IMR-90 (cell line): ENCODE data around the gene CFAP221. TPM values are rescaled to one million over a fixed set of nuclear protein-coding genes. Genes with fewer than 3 reads are reported as not detected.

Experiments
- ATAC-seq: fragments of 200-7000 bp; cut with Tn5 transposase; 2 replicates; pipeline ENCODE4 v1.9.1; 2020; ENCODE audit warnings: low read depth, mild to moderate bottlenecking, moderate library complexity
- BruUV-seq: library from RNA; stranded (reverse); fragments of 400-500 nt; replicated peaks from 2 replicates; lab custom pipeline; 2021; lab: Mats Ljungman, UMichigan
- CTCF ChIA-PET: fragments of 300-600 bp; formaldehyde crosslinking; extraction: SDS; loops from one replicate; lab custom pipeline; 2021; ENCODE audit warnings: antibody characterized with exemption; lab: Yijun Ruan, JAX
- POLR2A ChIA-PET: fragments of 300-600 bp; sonication (Branson Sonifier 250); formaldehyde crosslinking; loops from one replicate; lab custom pipeline; 2022; ENCODE audit warnings: antibody characterized with exemption; ENCODE audit not compliant: unreplicated experiment; lab: Charles Lee
- DNase-seq: peaks from one replicate; pipeline ENCODE4 v3.0.0; 2013
- H2AFZ ChIP-seq: replicated peaks from 2 replicates; pipeline ENCODE3; 2013; ENCODE audit warnings: low read length, mild to moderate bottlenecking; ENCODE audit not compliant: poor library complexity
- H2AK5ac ChIP-seq: 2 replicates; pipeline ENCODE4 v1.6.1; 2013; ENCODE audit warnings: low read depth, low read length, inconsistent platforms
- H2AK9ac ChIP-seq: replicated peaks from 2 replicates; pipeline ENCODE3; 2013; ENCODE audit warnings: mild to moderate bottlenecking, low read depth, low read length, moderate library complexity; ENCODE audit not compliant: poor library complexity
- H2BK120ac ChIP-seq: 2 replicates; pipeline ENCODE4 v1.6.1; 2013; ENCODE audit warnings: low read depth, low read length, inconsistent platforms
- H2BK15ac ChIP-seq: 3 replicates; pipeline ENCODE4 v1.6.1; 2013; ENCODE audit warnings: low read depth, low read length, inconsistent platforms
- H2BK20ac ChIP-seq: 2 replicates; pipeline ENCODE4 v1.6.1; 2013; ENCODE audit warnings: low read depth, mild to moderate bottlenecking, inconsistent platforms, low read length, moderate library complexity
- H2BK5ac ChIP-seq: 2 replicates; pipeline ENCODE4 v1.6.1; 2013; ENCODE audit warnings: mild to moderate bottlenecking, low read depth, low read length, inconsistent platforms; ENCODE audit not compliant: poor library complexity, severe bottlenecking
- H3K14ac ChIP-seq: replicated peaks from 2 replicates; pipeline ENCODE4 v1.6.1; 2013; ENCODE audit warnings: low read depth, low read length, inconsistent platforms
- H3K18ac ChIP-seq: 2 replicates; pipeline ENCODE4 v1.6.1; 2013; ENCODE audit warnings: low read depth, low read length, control low read depth
- H3K23ac ChIP-seq: 2 replicates; pipeline ENCODE4 v1.6.1; 2013; ENCODE audit warnings: low read depth, low read length, inconsistent platforms
- H3K27ac ChIP-seq: 2 replicates; pipeline ENCODE4 v1.5.1; 2013; ENCODE audit warnings: mild to moderate bottlenecking, control low read depth, low read length; ENCODE audit not compliant: insufficient read depth
- H3K27me3 ChIP-seq: 2 replicates; pipeline ENCODE4 v1.6.1; 2013; ENCODE audit warnings: low read length; ENCODE audit not compliant: control insufficient read depth, insufficient read depth
- H3K36me3 ChIP-seq: 2 replicates; pipeline ENCODE4 v1.6.1; 2013; ENCODE audit warnings: low read length, mixed read lengths; ENCODE audit not compliant: control insufficient read depth, insufficient read depth
- H3K4ac ChIP-seq: 2 replicates; pipeline ENCODE4 v1.6.1; 2013; ENCODE audit warnings: low read depth, low read length, inconsistent platforms
- H3K4me1 ChIP-seq: 2 replicates; pipeline ENCODE4 v1.6.1; 2013; ENCODE audit warnings: low read length, mixed read lengths; ENCODE audit not compliant: control insufficient read depth, insufficient read depth
- H3K4me2 ChIP-seq: 2 replicates; pipeline ENCODE4 v1.6.1; 2013; ENCODE audit warnings: low read depth, mild to moderate bottlenecking, control low read depth, low read length, moderate library complexity
- H3K4me3 ChIP-seq: 2 replicates; pipeline ENCODE4 v1.5.1; 2013; ENCODE audit warnings: low read depth, mild to moderate bottlenecking, control low read depth, low read length, moderate library complexity; ENCODE audit not compliant: insufficient read depth
- H3K56ac ChIP-seq: 2 replicates; pipeline ENCODE4 v1.6.1; 2013; ENCODE audit warnings: low read length, inconsistent platforms; ENCODE audit not compliant: insufficient read depth; ENCODE audit errors: extremely low read depth
- H3K79me1 ChIP-seq, 2 experiments: 2 replicates each; pipeline ENCODE4 v1.6.1; 2013; ENCODE audit warnings: low read length in 2 of 2, inconsistent platforms in 1 of 2, low read depth in 1 of 2
- H3K9ac ChIP-seq: 2 replicates; pipeline ENCODE4 v1.6.1; 2013; ENCODE audit warnings: low read depth, low read length, control low read depth
- H3K9me1 ChIP-seq: 2 replicates; pipeline ENCODE4 v1.6.1; 2013; ENCODE audit warnings: low read length, inconsistent platforms; ENCODE audit not compliant: insufficient read depth
- H3K9me3 ChIP-seq: 2 replicates; pipeline ENCODE4 v1.6.1; 2013; ENCODE audit warnings: low read length; ENCODE audit not compliant: control insufficient read depth, insufficient read depth
- H4K20me1 ChIP-seq: 2 replicates; pipeline ENCODE4 v1.6.1; 2013; ENCODE audit warnings: low read length, inconsistent platforms; ENCODE audit not compliant: insufficient read depth
- H4K5ac ChIP-seq: 2 replicates; pipeline ENCODE4 v1.6.1; 2013; ENCODE audit warnings: mild to moderate bottlenecking, low read depth, low read length, control low read depth
- H4K8ac ChIP-seq, 2 experiments: 2 replicates each; pipeline ENCODE4 v1.6.1; 2013; ENCODE audit warnings: low read depth in 2 of 2, low read length in 2 of 2, control low read depth in 1 of 2, inconsistent platforms in 1 of 2
- H4K91ac ChIP-seq: 2 replicates; pipeline ENCODE4 v1.6.1; 2013; ENCODE audit warnings: low read depth, low read length, inconsistent platforms; ENCODE audit not compliant: insufficient read depth
- BHLHE40 ChIP-seq: fragments of 150-350 bp; IDR thresholded peaks from 2 replicates; pipeline ENCODE4 v1.6.1; 2016; ENCODE audit warnings: mild to moderate bottlenecking, low read depth, low read length
- CEBPB ChIP-seq: IDR thresholded peaks from 2 replicates; pipeline ENCODE4 v1.6.1; 2012; ENCODE audit warnings: low read depth, low read length, improper control_type of control experiment
- CHD1 ChIP-seq: IDR thresholded peaks from 2 replicates; pipeline ENCODE4 v1.6.1; 2012; ENCODE audit warnings: low read depth, low read length, improper control_type of control experiment
- CTCF ChIP-seq: conservative IDR thresholded peaks from 2 replicates; pipeline ENCODE4 v1.5.1; 2012; ENCODE audit warnings: mild to moderate bottlenecking, low read depth, low read length, improper control_type of control experiment
- ELK1 ChIP-seq: fragments of 150-350 bp; IDR thresholded peaks from 2 replicates; pipeline ENCODE4 v1.6.1; 2016; ENCODE audit warnings: low read depth, mild to moderate bottlenecking, low read length, moderate library complexity, borderline replicate concordance
- FOS ChIP-seq: fragments of 150-350 bp; IDR thresholded peaks from 2 replicates; pipeline ENCODE4 v1.6.1; 2016; ENCODE audit warnings: low read depth, low read length
- MAFK ChIP-seq: IDR thresholded peaks from 2 replicates; pipeline ENCODE4 v1.6.1; 2012; ENCODE audit warnings: low read depth, low read length, improper control_type of control experiment
- MAZ ChIP-seq: IDR thresholded peaks from 2 replicates; pipeline ENCODE4 v1.6.1; 2012; ENCODE audit warnings: low read depth, mild to moderate bottlenecking, low read length, improper control_type of control experiment, moderate library complexity, borderline replicate concordance
- MXI1 ChIP-seq: IDR thresholded peaks from 2 replicates; pipeline ENCODE4 v1.6.1; 2012; ENCODE audit warnings: low read depth, mild to moderate bottlenecking, low read length, moderate library complexity, borderline replicate concordance
- NFE2L2 ChIP-seq: fragments of 150-350 bp; IDR thresholded peaks from 2 replicates; pipeline ENCODE4 v1.6.1; 2016; ENCODE audit warnings: low read depth, mild to moderate bottlenecking, low read length
- POLR2A ChIP-seq: IDR thresholded peaks from 2 replicates; pipeline ENCODE4 v1.6.1; 2012; ENCODE audit warnings: mild to moderate bottlenecking, low read depth, low read length
- RAD21 ChIP-seq: IDR thresholded peaks from 2 replicates; pipeline ENCODE4 v1.6.1; 2012; ENCODE audit warnings: low read length, improper control_type of control experiment
- RCOR1 ChIP-seq: IDR thresholded peaks from 2 replicates; pipeline ENCODE4 v1.6.1; 2012; ENCODE audit warnings: mild to moderate bottlenecking, low read length, improper control_type of control experiment; ENCODE audit not compliant: insufficient replicate concordance
- RFX5 ChIP-seq: IDR thresholded peaks from 2 replicates; pipeline ENCODE4 v1.8.0; 2012; ENCODE audit warnings: low read depth, mild to moderate bottlenecking, low read length, moderate library complexity
- SMC3 ChIP-seq: fragments of 150-350 bp; IDR thresholded peaks from 2 replicates; pipeline ENCODE4 v1.6.1; 2016; ENCODE audit warnings: low read depth, mild to moderate bottlenecking, antibody characterized with exemption, low read length, moderate library complexity
- USF2 ChIP-seq: fragments of 150-350 bp; IDR thresholded peaks from 2 replicates; pipeline ENCODE4 v1.6.1; 2017; ENCODE audit warnings: mild to moderate bottlenecking, antibody characterized with exemption, low read length, low read depth
- WGBS, 2 experiments: methylation state at CpG; one replicate each; pipeline versions ENCODE4 v1.1.5 to v1.1.7; 2013; ENCODE audit warnings: missing lambda C conversion rate in 2 of 2; ENCODE audit not compliant: insufficient read length in 1 of 2; ENCODE audit errors: extremely low coverage in 2 of 2; 5-methylcytosine and 5-hydroxymethylcytosine counted together
- dilution Hi-C: fragments of 300-500 bp; cut with HindIII; formaldehyde crosslinking; loops from one replicate; pipeline ENCODE4 v1.14.3; 2018; ENCODE audit warnings: low sequenced_read_pairs; ENCODE audit not compliant: unreplicated experiment
- in situ Hi-C: fragments of 300-500 bp; cut with MboI; formaldehyde crosslinking; loops from 3 replicates; pipeline ENCODE4 v1.14.3; 2019; ENCODE audit warnings: low sequenced_read_pairs, inconsistent platforms, mixed read lengths
- intact Hi-C: fragments of 100-400 bp; cut with micrococcal nuclease; formaldehyde crosslinking; loops from 2 replicates; pipeline ENCODE4 v1.10.0; 2022
- polyA plus RNA-seq, 3 experiments: library from polyadenylated mRNA; depleted of rRNA; stranded (reverse); fragments of >200 nt; gene quantifications; 2 replicates each; pipeline ENCODE4 v1.2.3, GENCODE V29; 2012; ENCODE audit warnings: low replicate concordance in 1 of 3
- total RNA-seq: library from RNA; depleted of rRNA; stranded (reverse); fragments of >200 nt; gene quantifications from 2 replicates; pipeline ENCODE4 v1.2.3, GENCODE V29; 2012

The CFAP221 gene
- total and polyA plus RNA-seq, 2 of the 4 experiments (the other 2 are of a cell fraction) = not detected

GRCh38 chr2:119586085-119586484 lies 41.8 kb downstream of the CFAP221 start:
- intact Hi-C loops = no loop called here
- no TSS peak for BruUV-seq
- DNase-seq = no peak
- no peak overlapping the region for H3K14ac ChIP-seq
- no peaks in the 10 kb centered on the region for H3K36me3 ChIP-seq
- H3K23ac ChIP-seq = no peak overlapping the region
- H3K4me2 ChIP-seq = no peak overlapping the region
- H4K91ac ChIP-seq = no peak overlapping the region
- H3K9me1 ChIP-seq = no peaks in the 10 kb centered on the region
- H3K27ac ChIP-seq = no peak overlapping the region
- TF ChIP-seq USF2 (no peak), FOS (no peak), CHD1 (no peak), BHLHE40 (no peak), MXI1 (no peak), MAFK (no peak), RAD21 (no peak), NFE2L2 (no peak), SMC3 (no peak), ELK1 (no peak), RCOR1 (no peak), POLR2A (no peak), CTCF (no peak), CEBPB (no peak), MAZ (no peak), RFX5 (no peak)
- no peak overlapping the region for H3K4me3 ChIP-seq
- H3K4me1 ChIP-seq = no peaks in the 10 kb centered on the region
- H3K9ac ChIP-seq = no peak overlapping the region
- H4K5ac ChIP-seq = no peak overlapping the region
- H2BK15ac ChIP-seq = no peak overlapping the region
- H3K18ac ChIP-seq = no peak overlapping the region
- H2AFZ ChIP-seq = no peak overlapping the region
- H2BK120ac ChIP-seq = no peak overlapping the region
- H2BK5ac ChIP-seq = no peak overlapping the region
- H3K4ac ChIP-seq = no peak overlapping the region
- no peaks in the 10 kb centered on the region for H3K79me1 ChIP-seq
- no peak overlapping the region for H2AK5ac ChIP-seq
- H3K27me3 ChIP-seq = no peaks in the 10 kb centered on the region; the same call in 1 of the 2 replicates
- no peak overlapping the region for H4K8ac ChIP-seq
- H3K56ac ChIP-seq = no peak overlapping the region
- no peak for ATAC-seq
- ChIA-PET POLR2A (no interaction called here), CTCF (no interaction called here)
- peak overlapping the region; percentile 42 for H2AK9ac ChIP-seq
- H3K9me3 ChIP-seq = no peaks in the 10 kb centered on the region
- no peaks in the 10 kb centered on the region for H4K20me1 ChIP-seq
- in situ Hi-C loops = no loop called here
- dilution Hi-C loops = no loop called here
- 0% methylated on average over 2 of the region's 3 CpGs; no CpG with 5 or more reads in 1 of the 2 experiments for WGBS, 2 experiments
- H2BK20ac ChIP-seq = no peak overlapping the region
